ENCODE measurements around the gene PCYT2.

DNA sequence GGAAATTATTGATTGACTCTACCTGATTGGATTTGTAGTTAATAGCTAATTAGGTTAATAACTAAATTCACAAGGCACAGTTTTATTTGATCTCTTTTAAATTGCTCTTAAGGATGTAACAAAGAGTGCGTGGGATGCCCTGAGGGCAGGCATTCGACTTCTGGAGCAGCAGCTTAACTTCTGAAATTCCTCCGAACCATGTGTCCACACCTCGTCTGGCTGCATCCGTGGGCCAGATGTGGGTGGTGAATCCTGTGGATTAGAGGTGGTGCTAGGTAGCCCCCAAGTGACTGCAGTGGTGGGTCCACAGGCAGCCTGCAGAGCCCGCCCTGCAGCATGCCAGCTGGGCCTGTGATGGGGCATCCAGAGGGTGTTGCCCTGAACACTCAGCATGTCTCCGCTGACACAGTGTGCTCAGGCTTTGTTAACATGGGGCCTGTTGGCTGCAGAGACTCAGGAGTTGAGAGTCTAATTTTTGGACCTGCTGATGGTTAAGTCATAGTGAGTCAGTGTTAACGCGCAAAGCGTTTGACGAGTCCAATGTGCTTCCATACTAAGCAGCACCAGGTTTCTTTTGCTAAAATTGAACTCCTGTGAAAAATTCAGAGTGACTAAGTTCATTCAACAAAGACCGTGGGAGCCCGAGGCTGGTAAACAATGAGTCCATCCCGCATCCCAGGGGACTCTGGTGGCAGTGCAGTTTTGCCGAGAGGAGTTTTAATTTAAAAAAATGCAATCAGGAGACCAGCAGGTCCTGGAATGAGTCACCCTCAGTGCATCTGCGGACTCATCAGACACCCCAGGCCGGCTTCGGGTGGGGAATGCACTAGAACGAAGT, 13.0 kb downstream of the PCYT2 start:
- TF ChIP-seq, protein P1, sequence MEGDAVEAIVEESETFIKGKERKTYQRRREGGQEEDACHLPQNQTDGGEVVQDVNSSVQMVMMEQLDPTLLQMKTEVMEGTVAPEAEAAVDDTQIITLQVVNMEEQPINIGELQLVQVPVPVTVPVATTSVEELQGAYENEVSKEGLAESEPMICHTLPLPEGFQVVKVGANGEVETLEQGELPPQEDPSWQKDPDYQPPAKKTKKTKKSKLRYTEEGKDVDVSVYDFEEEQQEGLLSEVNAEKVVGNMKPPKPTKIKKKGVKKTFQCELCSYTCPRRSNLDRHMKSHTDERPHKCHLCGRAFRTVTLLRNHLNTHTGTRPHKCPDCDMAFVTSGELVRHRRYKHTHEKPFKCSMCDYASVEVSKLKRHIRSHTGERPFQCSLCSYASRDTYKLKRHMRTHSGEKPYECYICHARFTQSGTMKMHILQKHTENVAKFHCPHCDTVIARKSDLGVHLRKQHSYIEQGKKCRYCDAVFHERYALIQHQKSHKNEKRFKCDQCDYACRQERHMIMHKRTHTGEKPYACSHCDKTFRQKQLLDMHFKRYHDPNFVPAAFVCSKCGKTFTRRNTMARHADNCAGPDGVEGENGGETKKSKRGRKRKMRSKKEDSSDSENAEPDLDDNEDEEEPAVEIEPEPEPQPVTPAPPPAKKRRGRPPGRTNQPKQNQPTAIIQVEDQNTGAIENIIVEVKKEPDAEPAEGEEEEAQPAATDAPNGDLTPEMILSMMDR (IDR thresholded peaks at IDR 0.05; ENCODE audit: low read length), result no peak
- no peak for TF ChIP-seq EZH2 (IDR thresholded peaks at IDR 0.05; ENCODE audit: borderline replicate concordance, low read length)

Measured in OCI-LY1 (cell line).